IMR-90 (cell line): Measurements from ENCODE around the gene SAG. TPM values are rescaled to one million over a fixed set of nuclear protein-coding genes. Genes with fewer than 3 reads are reported as not detected.

Experiments used
- ATAC-seq: fragments of 200-7000 bp; cut with Tn5 transposase; 2 replicates; pipeline ENCODE4 v1.9.1; 2020; ENCODE audit warnings: low read depth, mild to moderate bottlenecking, moderate library complexity
- BruUV-seq: library from RNA; stranded (reverse); fragments of 400-500 nt; replicated peaks from 2 replicates; lab custom pipeline; 2021; lab: Mats Ljungman, UMichigan
- CTCF ChIA-PET: fragments of 300-600 bp; formaldehyde crosslinking; extraction: SDS; loops from one replicate; lab custom pipeline; 2021; ENCODE audit warnings: antibody characterized with exemption; lab: Yijun Ruan, JAX
- POLR2A ChIA-PET: fragments of 300-600 bp; sonication (Branson Sonifier 250); formaldehyde crosslinking; loops from one replicate; lab custom pipeline; 2022; ENCODE audit warnings: antibody characterized with exemption; ENCODE audit not compliant: unreplicated experiment; lab: Charles Lee
- DNase-seq: peaks from one replicate; pipeline ENCODE4 v3.0.0; 2013
- H2AFZ ChIP-seq: replicated peaks from 2 replicates; pipeline ENCODE3; 2013; ENCODE audit warnings: low read length, mild to moderate bottlenecking; ENCODE audit not compliant: poor library complexity
- H2AK5ac ChIP-seq: 2 replicates; pipeline ENCODE4 v1.6.1; 2013; ENCODE audit warnings: low read depth, low read length, inconsistent platforms
- H2AK9ac ChIP-seq: replicated peaks from 2 replicates; pipeline ENCODE3; 2013; ENCODE audit warnings: mild to moderate bottlenecking, low read depth, low read length, moderate library complexity; ENCODE audit not compliant: poor library complexity
- H2BK120ac ChIP-seq: 2 replicates; pipeline ENCODE4 v1.6.1; 2013; ENCODE audit warnings: low read depth, low read length, inconsistent platforms
- H2BK15ac ChIP-seq: 3 replicates; pipeline ENCODE4 v1.6.1; 2013; ENCODE audit warnings: low read depth, low read length, inconsistent platforms
- H2BK20ac ChIP-seq: 2 replicates; pipeline ENCODE4 v1.6.1; 2013; ENCODE audit warnings: low read depth, mild to moderate bottlenecking, inconsistent platforms, low read length, moderate library complexity
- H2BK5ac ChIP-seq: 2 replicates; pipeline ENCODE4 v1.6.1; 2013; ENCODE audit warnings: mild to moderate bottlenecking, low read depth, low read length, inconsistent platforms; ENCODE audit not compliant: poor library complexity, severe bottlenecking
- H3K14ac ChIP-seq: replicated peaks from 2 replicates; pipeline ENCODE4 v1.6.1; 2013; ENCODE audit warnings: low read depth, low read length, inconsistent platforms
- H3K18ac ChIP-seq: 2 replicates; pipeline ENCODE4 v1.6.1; 2013; ENCODE audit warnings: low read depth, low read length, control low read depth
- H3K23ac ChIP-seq: 2 replicates; pipeline ENCODE4 v1.6.1; 2013; ENCODE audit warnings: low read depth, low read length, inconsistent platforms
- H3K27ac ChIP-seq: 2 replicates; pipeline ENCODE4 v1.5.1; 2013; ENCODE audit warnings: mild to moderate bottlenecking, control low read depth, low read length; ENCODE audit not compliant: insufficient read depth
- H3K27me3 ChIP-seq: 2 replicates; pipeline ENCODE4 v1.6.1; 2013; ENCODE audit warnings: low read length; ENCODE audit not compliant: control insufficient read depth, insufficient read depth
- H3K36me3 ChIP-seq: 2 replicates; pipeline ENCODE4 v1.6.1; 2013; ENCODE audit warnings: low read length, mixed read lengths; ENCODE audit not compliant: control insufficient read depth, insufficient read depth
- H3K4ac ChIP-seq: 2 replicates; pipeline ENCODE4 v1.6.1; 2013; ENCODE audit warnings: low read depth, low read length, inconsistent platforms
- H3K4me1 ChIP-seq: 2 replicates; pipeline ENCODE4 v1.6.1; 2013; ENCODE audit warnings: low read length, mixed read lengths; ENCODE audit not compliant: control insufficient read depth, insufficient read depth
- H3K4me2 ChIP-seq: 2 replicates; pipeline ENCODE4 v1.6.1; 2013; ENCODE audit warnings: low read depth, mild to moderate bottlenecking, control low read depth, low read length, moderate library complexity
- H3K4me3 ChIP-seq: 2 replicates; pipeline ENCODE4 v1.5.1; 2013; ENCODE audit warnings: low read depth, mild to moderate bottlenecking, control low read depth, low read length, moderate library complexity; ENCODE audit not compliant: insufficient read depth
- H3K56ac ChIP-seq: 2 replicates; pipeline ENCODE4 v1.6.1; 2013; ENCODE audit warnings: low read length, inconsistent platforms; ENCODE audit not compliant: insufficient read depth; ENCODE audit errors: extremely low read depth
- H3K79me1 ChIP-seq, 2 experiments: 2 replicates each; pipeline ENCODE4 v1.6.1; 2013; ENCODE audit warnings: low read length in 2 of 2, inconsistent platforms in 1 of 2, low read depth in 1 of 2
- H3K9ac ChIP-seq: 2 replicates; pipeline ENCODE4 v1.6.1; 2013; ENCODE audit warnings: low read depth, low read length, control low read depth
- H3K9me1 ChIP-seq: 2 replicates; pipeline ENCODE4 v1.6.1; 2013; ENCODE audit warnings: low read length, inconsistent platforms; ENCODE audit not compliant: insufficient read depth
- H3K9me3 ChIP-seq: 2 replicates; pipeline ENCODE4 v1.6.1; 2013; ENCODE audit warnings: low read length; ENCODE audit not compliant: control insufficient read depth, insufficient read depth
- H4K20me1 ChIP-seq: 2 replicates; pipeline ENCODE4 v1.6.1; 2013; ENCODE audit warnings: low read length, inconsistent platforms; ENCODE audit not compliant: insufficient read depth
- H4K5ac ChIP-seq: 2 replicates; pipeline ENCODE4 v1.6.1; 2013; ENCODE audit warnings: mild to moderate bottlenecking, low read depth, low read length, control low read depth
- H4K8ac ChIP-seq, 2 experiments: 2 replicates each; pipeline ENCODE4 v1.6.1; 2013; ENCODE audit warnings: low read depth in 2 of 2, low read length in 2 of 2, control low read depth in 1 of 2, inconsistent platforms in 1 of 2
- H4K91ac ChIP-seq: 2 replicates; pipeline ENCODE4 v1.6.1; 2013; ENCODE audit warnings: low read depth, low read length, inconsistent platforms; ENCODE audit not compliant: insufficient read depth
- CEBPB ChIP-seq: IDR thresholded peaks from 2 replicates; pipeline ENCODE4 v1.6.1; 2012; ENCODE audit warnings: low read depth, low read length, improper control_type of control experiment
- POLR2A ChIP-seq: IDR thresholded peaks from 2 replicates; pipeline ENCODE4 v1.6.1; 2012; ENCODE audit warnings: mild to moderate bottlenecking, low read depth, low read length
- WGBS, 2 experiments: methylation state at CpG; one replicate each; pipeline versions ENCODE4 v1.1.5 to v1.1.7; 2013; ENCODE audit warnings: missing lambda C conversion rate in 2 of 2; ENCODE audit not compliant: insufficient read length in 1 of 2; ENCODE audit errors: extremely low coverage in 2 of 2; 5-methylcytosine and 5-hydroxymethylcytosine counted together
- dilution Hi-C: fragments of 300-500 bp; cut with HindIII; formaldehyde crosslinking; loops from one replicate; pipeline ENCODE4 v1.14.3; 2018; ENCODE audit warnings: low sequenced_read_pairs; ENCODE audit not compliant: unreplicated experiment
- in situ Hi-C: fragments of 300-500 bp; cut with MboI; formaldehyde crosslinking; loops from 3 replicates; pipeline ENCODE4 v1.14.3; 2019; ENCODE audit warnings: low sequenced_read_pairs, inconsistent platforms, mixed read lengths
- intact Hi-C: fragments of 100-400 bp; cut with micrococcal nuclease; formaldehyde crosslinking; loops from 2 replicates; pipeline ENCODE4 v1.10.0; 2022
- polyA plus RNA-seq, 3 experiments: library from polyadenylated mRNA; depleted of rRNA; stranded (reverse); fragments of >200 nt; gene quantifications; 2 replicates each; pipeline ENCODE4 v1.2.3, GENCODE V29; 2012; ENCODE audit warnings: low replicate concordance in 1 of 3
- total RNA-seq: library from RNA; depleted of rRNA; stranded (reverse); fragments of >200 nt; gene quantifications from 2 replicates; pipeline ENCODE4 v1.2.3, GENCODE V29; 2012

Gene SAG
- total and polyA plus RNA-seq, 2 of the 4 experiments (the other 2 are of a cell fraction), result not detected

DNA sequence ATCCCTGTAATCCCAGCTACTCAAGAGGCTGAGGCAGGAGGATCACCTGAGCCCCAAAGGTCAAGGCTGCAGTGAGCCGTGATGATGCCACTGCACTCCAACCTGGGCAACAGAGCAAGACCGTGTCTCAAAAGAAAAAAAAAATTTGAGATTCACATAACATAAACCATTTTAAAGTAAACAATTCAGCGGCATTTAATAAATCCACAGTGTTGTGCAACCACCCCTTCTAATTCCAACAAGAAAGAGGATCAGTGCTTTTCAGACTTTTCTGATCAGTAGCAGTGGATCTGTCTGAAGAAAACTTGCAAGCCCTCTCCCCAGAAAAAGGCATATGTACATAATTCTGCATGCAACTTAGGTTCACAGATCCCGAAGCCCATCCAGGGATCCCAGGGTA is 7.2 kb upstream of the SAG start:
- H3K27me3 ChIP-seq, result no peaks in the 10 kb centered on the region; the same call in 1 of the 2 replicates
- ChIA-PET CTCF (no interaction called here), POLR2A (no interaction called here)
- no peak overlapping the region for H2AK9ac ChIP-seq
- peaks cover 11% of the 10 kb centered on the region for H3K36me3 ChIP-seq
- no CpG with 5 or more reads among the region's 4 CpGs for WGBS, 2 experiments
- in situ Hi-C loops, result no loop called here
- H2BK20ac ChIP-seq, result no peak overlapping the region
- H2BK5ac ChIP-seq, result no peak overlapping the region
- no peak overlapping the region for H4K5ac ChIP-seq
- peaks cover 7% of the 10 kb centered on the region; the same call in 1 of the 2 replicates for H3K4me1 ChIP-seq
- no peak overlapping the region for H3K14ac ChIP-seq
- H2BK15ac ChIP-seq, result no peak overlapping the region
- peak; percentile 55 for ATAC-seq
- no TSS peak for BruUV-seq
- no peaks in the 10 kb centered on the region for H3K79me1 ChIP-seq
- no peak overlapping the region; the same call in 1 of the 2 replicates for H3K4me2 ChIP-seq
- no peak overlapping the region for H3K4me3 ChIP-seq
- no peak overlapping the region for H2BK120ac ChIP-seq
- H4K20me1 ChIP-seq, result no peaks in the 10 kb centered on the region
- H3K9me1 ChIP-seq, result peaks cover 6% of the 10 kb centered on the region; the same call in 1 of the 2 replicates
- TF ChIP-seq CEBPB (peak; percentile 74), POLR2A (no peak)
- H2AK5ac ChIP-seq, result no peak overlapping the region
- no peak overlapping the region for H3K9ac ChIP-seq
- dilution Hi-C loops, result no loop called here
- no peak overlapping the region for H3K4ac ChIP-seq
- no peak overlapping the region for H3K27ac ChIP-seq
- H3K18ac ChIP-seq, result no peak overlapping the region
- no peaks in the 10 kb centered on the region for H3K9me3 ChIP-seq
- no peak overlapping the region for H4K91ac ChIP-seq
- H2AFZ ChIP-seq, result no peak overlapping the region
- H4K8ac ChIP-seq, result no peak overlapping the region
- H3K56ac ChIP-seq, result no peak overlapping the region
- no peak overlapping the region for H3K23ac ChIP-seq
- peak; percentile 30 for DNase-seq
- intact Hi-C loops, result no loop called here
